ENCODE measurements around the gene SOX18. TPM values are rescaled to one million over a fixed set of nuclear protein-coding genes. Genes with fewer than 3 reads are reported as not detected.

SOX18 gene
- total and polyA plus RNA-seq, 2 of the 13 experiments (the other 11 are each of a cell fraction or from before 2014, with no cell fraction given), result 1.6 to 1.9 TPM

DNA sequence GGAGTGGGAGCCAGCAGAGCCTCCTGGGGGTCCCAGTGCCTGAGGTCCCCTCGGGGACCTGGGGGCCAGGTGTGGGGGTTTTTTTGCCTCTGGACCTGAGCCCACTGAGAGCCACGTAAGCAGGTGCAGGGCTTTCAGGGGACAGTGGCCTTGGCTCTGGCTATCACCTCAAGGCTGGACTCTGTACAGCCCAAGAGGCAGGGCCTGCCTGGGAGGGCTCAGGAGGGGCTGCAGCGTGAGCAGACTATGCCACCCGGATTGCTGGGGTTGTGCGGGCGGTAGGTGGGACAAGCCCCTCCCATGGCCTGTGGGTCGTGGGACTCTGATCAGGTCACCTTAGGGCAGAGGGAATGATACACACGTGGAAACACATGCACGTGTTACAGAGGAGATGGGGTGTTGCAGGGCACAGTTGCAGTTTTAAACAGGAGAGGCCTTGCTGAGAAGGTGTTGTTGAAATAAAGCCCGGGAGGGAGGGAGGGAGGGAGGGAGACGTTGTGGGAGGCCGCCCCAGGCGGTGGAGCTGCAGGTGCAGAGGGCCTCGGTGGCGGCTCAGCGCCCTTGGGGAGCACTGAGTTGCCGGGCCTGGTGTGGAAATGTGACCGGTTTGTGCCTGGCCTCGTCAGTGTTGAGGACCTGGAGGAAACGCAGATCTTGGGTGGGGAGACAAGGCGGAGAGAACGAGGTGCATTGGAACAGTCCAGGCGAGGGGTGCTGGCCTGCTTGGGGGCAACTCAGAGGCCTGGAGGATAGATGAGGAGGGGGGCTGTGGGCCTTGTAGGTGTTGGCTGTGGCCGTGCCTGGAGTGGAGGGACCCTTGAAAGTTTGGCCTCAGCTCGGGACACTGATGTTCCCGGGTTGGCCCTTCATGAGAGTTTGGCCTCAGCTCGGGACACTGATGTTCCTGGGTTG lies 15.9 kb upstream of the SOX18 start (continued):
- TF ChIP-seq SOX6 (IDR thresholded peaks at IDR 0.05), result no peak
- no peak; the same call in 1 of the 2 replicates for TF ChIP-seq SOX6 (CRISPR knock-in tag; IDR thresholded peaks at IDR 0.05)
- TF ChIP-seq TBL1XR1 (IDR thresholded peaks at IDR 0.05; ENCODE audit: borderline replicate concordance, low read length, partially characterized antibody), result no peak
- no peak for TF ChIP-seq SRSF4 (IDR thresholded peaks at IDR 0.05; ENCODE audit: low read depth, low read length, poor library complexity, severe bottlenecking)
- TF ChIP-seq RFX1 (IDR thresholded peaks at IDR 0.05), result no peak
- TF ChIP-seq MTF1 (CRISPR knock-in tag; IDR thresholded peaks at IDR 0.05), result no peak
- TF ChIP-seq, protein P1, sequence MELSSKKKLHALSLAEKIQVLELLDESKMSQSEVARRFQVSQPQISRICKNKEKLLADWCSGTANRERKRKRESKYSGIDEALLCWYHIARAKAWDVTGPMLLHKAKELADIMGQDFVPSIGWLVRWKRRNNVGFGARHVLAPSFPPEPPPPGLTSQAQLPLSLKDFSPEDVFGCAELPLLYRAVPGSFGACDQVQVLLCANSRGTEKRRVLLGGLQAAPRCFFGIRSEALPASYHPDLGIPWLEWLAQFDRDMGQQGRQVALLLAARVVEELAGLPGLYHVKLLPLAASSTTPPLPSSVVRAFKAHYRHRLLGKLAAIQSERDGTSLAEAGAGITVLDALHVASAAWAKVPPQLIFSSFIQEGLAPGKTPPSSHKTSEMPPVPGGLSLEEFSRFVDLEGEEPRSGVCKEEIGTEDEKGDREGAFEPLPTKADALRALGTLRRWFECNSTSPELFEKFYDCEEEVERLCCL (CRISPR knock-in tag; IDR thresholded peaks at IDR 0.05; ENCODE audit: borderline replicate concordance), result no peak; the same call in 1 of the 2 replicates
- TF ChIP-seq ZNF543 (CRISPR knock-in tag; IDR thresholded peaks at IDR 0.05), result peak; percentile 88
- TF ChIP-seq, protein P2, sequence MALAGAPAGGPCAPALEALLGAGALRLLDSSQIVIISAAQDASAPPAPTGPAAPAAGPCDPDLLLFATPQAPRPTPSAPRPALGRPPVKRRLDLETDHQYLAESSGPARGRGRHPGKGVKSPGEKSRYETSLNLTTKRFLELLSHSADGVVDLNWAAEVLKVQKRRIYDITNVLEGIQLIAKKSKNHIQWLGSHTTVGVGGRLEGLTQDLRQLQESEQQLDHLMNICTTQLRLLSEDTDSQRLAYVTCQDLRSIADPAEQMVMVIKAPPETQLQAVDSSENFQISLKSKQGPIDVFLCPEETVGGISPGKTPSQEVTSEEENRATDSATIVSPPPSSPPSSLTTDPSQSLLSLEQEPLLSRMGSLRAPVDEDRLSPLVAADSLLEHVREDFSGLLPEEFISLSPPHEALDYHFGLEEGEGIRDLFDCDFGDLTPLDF (CRISPR knock-in tag; IDR thresholded peaks at IDR 0.05), result no peak
- no peak for TF ChIP-seq ZNF460 (CRISPR knock-in tag; IDR thresholded peaks at IDR 0.05; ENCODE audit: borderline replicate concordance)
- 0 out of 2 replicates have a peak, but pooled peaks have one; percentile 13 for TF ChIP-seq ZNF205 (CRISPR knock-in tag; IDR thresholded peaks at IDR 0.05)
- TF ChIP-seq SIN3B (IDR thresholded peaks at IDR 0.05; ENCODE audit: low read length), result no peak
- peak; percentile 84; the same call in 1 of the 2 replicates for TF ChIP-seq BATF2 (CRISPR knock-in tag; IDR thresholded peaks at IDR 0.05)
- no peak for TF ChIP-seq ZNF17 (CRISPR knock-in tag; IDR thresholded peaks at IDR 0.05)
- no peak for TF ChIP-seq FOXK2 (IDR thresholded peaks at IDR 0.05)
- no peak for TF ChIP-seq ZNF615 (CRISPR knock-in tag; IDR thresholded peaks at IDR 0.05; ENCODE audit: borderline replicate concordance)
- TF ChIP-seq ZNF674 (CRISPR knock-in tag; IDR thresholded peaks at IDR 0.05; ENCODE audit: low read depth), result peak; percentile 35; the same call in 1 of the 2 replicates
- peak; percentile 60; the same call in 1 of the 2 replicates for TF ChIP-seq ZNF446 (CRISPR knock-in tag; IDR thresholded peaks at IDR 0.05)
- TF ChIP-seq, protein P3, sequence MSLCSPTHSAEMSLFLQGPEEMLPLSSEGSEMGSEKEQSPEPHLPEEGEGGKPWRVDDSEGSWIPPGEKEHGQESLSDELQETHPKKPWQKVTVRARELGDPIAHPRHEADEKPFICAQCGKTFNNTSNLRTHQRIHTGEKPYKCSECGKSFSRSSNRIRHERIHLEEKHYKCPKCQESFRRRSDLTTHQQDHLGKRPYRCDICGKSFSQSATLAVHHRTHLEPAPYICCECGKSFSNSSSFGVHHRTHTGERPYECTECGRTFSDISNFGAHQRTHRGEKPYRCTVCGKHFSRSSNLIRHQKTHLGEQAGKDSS (CRISPR knock-in tag; IDR thresholded peaks at IDR 0.05; ENCODE audit: borderline replicate concordance, low read depth), result no peak
- TF ChIP-seq ZFP1 (CRISPR knock-in tag; IDR thresholded peaks at IDR 0.05), result no peak
- no peak for TF ChIP-seq MTF2 (CRISPR knock-in tag; IDR thresholded peaks at IDR 0.05; ENCODE audit: borderline replicate concordance)
- TF ChIP-seq RBM39 (IDR thresholded peaks at IDR 0.05; ENCODE audit: low read depth, low read length, poor library complexity, severe bottlenecking), result peak; percentile 59
- TF ChIP-seq ETV6 (CRISPR knock-in tag; conservative IDR thresholded peaks at IDR 0.05), result peak; percentile 59; the same call in 1 of the 2 replicates
- TF ChIP-seq ZNF780A (CRISPR knock-in tag; IDR thresholded peaks at IDR 0.05), result no peak
- TF ChIP-seq EHMT2 (IDR thresholded peaks at IDR 0.05; ENCODE audit: borderline replicate concordance, low read depth, low read length), result no peak
- no peak for TF ChIP-seq NCOA1 (CRISPR knock-in tag; IDR thresholded peaks at IDR 0.05)

Data from HepG2 (cell line).